Smooth muscle cell (in vitro differentiated cells): ENCODE results near the gene GBP5. TPM values are rescaled to one million over a fixed set of nuclear protein-coding genes. Genes with fewer than 3 reads are reported as not detected.

Source experiments
- DNase-seq: peaks from one replicate; lab custom pipeline; 2025; ENCODE audit not compliant: unreplicated experiment; lab: John Stamatoyannopoulos, UW
- H2AFZ ChIP-seq: fragments of 200-600 bp; sonication (generic); 2 replicates; pipeline ENCODE4 v1.6.0; 2016; ENCODE audit warnings: antibody characterized with exemption, low read depth, mild to moderate bottlenecking
- H3F3A ChIP-seq: fragments of 200-600 bp; sonication (generic); 2 replicates; pipeline ENCODE4 v1.6.0; 2017; ENCODE audit warnings: antibody characterized with exemption, low read depth
- H3K27ac ChIP-seq: fragments of 200-600 bp; sonication (generic); 2 replicates; pipeline ENCODE4 v1.5.1; 2016; ENCODE audit warnings: low read depth, mild to moderate bottlenecking
- H3K27me3 ChIP-seq: fragments of 200-600 bp; sonication (generic); 2 replicates; pipeline ENCODE4 v1.6.1; 2016; ENCODE audit warnings: low read depth, mild to moderate bottlenecking
- H3K36me3 ChIP-seq: fragments of 200-600 bp; sonication (generic); 2 replicates; pipeline ENCODE4 v1.5.1; 2016; ENCODE audit warnings: low read depth
- H3K4me1 ChIP-seq: fragments of 200-600 bp; sonication (generic); 2 replicates; pipeline ENCODE4 v1.5.1; 2016; ENCODE audit warnings: low read depth
- H3K4me2 ChIP-seq: fragments of 200-600 bp; sonication (generic); 2 replicates; pipeline ENCODE4 v1.6.0; 2016; ENCODE audit warnings: mild to moderate bottlenecking
- H3K4me3 ChIP-seq: fragments of 200-600 bp; sonication (generic); 2 replicates; pipeline ENCODE4 v1.5.1; 2016; ENCODE audit warnings: mild to moderate bottlenecking
- H3K79me2 ChIP-seq: fragments of 200-600 bp; sonication (generic); 2 replicates; pipeline ENCODE4 v1.6.0; 2016; ENCODE audit warnings: low read depth, mild to moderate bottlenecking
- H3K9ac ChIP-seq: fragments of 200-600 bp; sonication (generic); 2 replicates; pipeline ENCODE4 v1.6.0; 2016; ENCODE audit warnings: low read depth
- H3K9me3 ChIP-seq: fragments of 200-600 bp; sonication (generic); replicated peaks from 2 replicates; pipeline ENCODE4 v1.5.1; 2016; ENCODE audit warnings: low read depth
- H4K20me1 ChIP-seq: fragments of 200-600 bp; sonication (generic); 2 replicates; pipeline ENCODE4 v1.6.0; 2016; ENCODE audit warnings: low read depth
- WGBS: methylation state at CpG from one replicate; pipeline ENCODE4 v1.1.7; 2016; ENCODE audit warnings: low lambda C conversion rate; 5-methylcytosine and 5-hydroxymethylcytosine counted together
- polyA plus RNA-seq: library from polyadenylated mRNA; unstranded; fragments of >200 nt; fragmentation: Nextera tagmentation; extraction: Ambion mirVana; gene quantifications from 2 replicates; pipeline ENCODE4 v1.2.1, GENCODE V29; 2016
- total RNA-seq: library from RNA; depleted of rRNA; stranded (reverse); fragments of >200 nt; gene quantifications from 2 replicates; pipeline ENCODE4 v1.2.3, GENCODE V29; 2014
- TF ChIP-seq, protein P1 (sequence below): fragments of 200-600 bp; sonication (generic); IDR thresholded peaks from 2 replicates; pipeline ENCODE4 v1.5.1; 2017; ENCODE audit warnings: borderline replicate concordance, mild to moderate bottlenecking, antibody characterized with exemption; ENCODE audit not compliant: insufficient read depth, poor library complexity, severe bottlenecking

Gene GBP5
- total and polyA plus RNA-seq, 2 experiments from 2014 or later: not detected

DNA sequence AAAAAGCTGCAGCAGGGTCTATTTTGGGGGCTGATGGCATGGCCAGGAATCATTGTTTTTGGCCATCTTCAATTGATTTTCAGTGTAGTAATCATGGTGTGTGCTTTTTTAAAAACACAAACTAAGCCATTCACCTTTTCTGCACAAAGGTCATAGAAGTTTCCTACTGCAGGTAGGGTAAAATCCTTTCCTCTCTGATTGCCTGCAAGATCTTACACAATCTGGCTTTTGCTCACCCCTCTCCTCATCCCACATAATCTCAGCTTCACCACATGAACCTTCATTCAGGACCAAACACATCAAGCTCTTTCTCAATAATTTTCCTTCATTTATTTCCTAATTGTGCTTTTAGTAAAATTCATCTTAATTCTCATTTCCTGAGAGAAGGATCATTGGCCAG is 38.3 kb upstream of the GBP5 start:
- no peaks in the 10 kb centered on the region for H3K9me3 ChIP-seq
- TF ChIP-seq, protein P1, sequence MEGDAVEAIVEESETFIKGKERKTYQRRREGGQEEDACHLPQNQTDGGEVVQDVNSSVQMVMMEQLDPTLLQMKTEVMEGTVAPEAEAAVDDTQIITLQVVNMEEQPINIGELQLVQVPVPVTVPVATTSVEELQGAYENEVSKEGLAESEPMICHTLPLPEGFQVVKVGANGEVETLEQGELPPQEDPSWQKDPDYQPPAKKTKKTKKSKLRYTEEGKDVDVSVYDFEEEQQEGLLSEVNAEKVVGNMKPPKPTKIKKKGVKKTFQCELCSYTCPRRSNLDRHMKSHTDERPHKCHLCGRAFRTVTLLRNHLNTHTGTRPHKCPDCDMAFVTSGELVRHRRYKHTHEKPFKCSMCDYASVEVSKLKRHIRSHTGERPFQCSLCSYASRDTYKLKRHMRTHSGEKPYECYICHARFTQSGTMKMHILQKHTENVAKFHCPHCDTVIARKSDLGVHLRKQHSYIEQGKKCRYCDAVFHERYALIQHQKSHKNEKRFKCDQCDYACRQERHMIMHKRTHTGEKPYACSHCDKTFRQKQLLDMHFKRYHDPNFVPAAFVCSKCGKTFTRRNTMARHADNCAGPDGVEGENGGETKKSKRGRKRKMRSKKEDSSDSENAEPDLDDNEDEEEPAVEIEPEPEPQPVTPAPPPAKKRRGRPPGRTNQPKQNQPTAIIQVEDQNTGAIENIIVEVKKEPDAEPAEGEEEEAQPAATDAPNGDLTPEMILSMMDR: no peak
- peak overlapping the region; percentile 56 for H2AFZ ChIP-seq

GRCh38 chr1:89310505-89310904 is 37.8 kb upstream of the GBP5 start:
- Histone ChIP-seq H3K27me3 (no peaks in the 10 kb centered on the region), H3K4me3 (no peak overlapping the region), H3F3A (no peaks in the 10 kb centered on the region), H3K9me3 (no peaks in the 10 kb centered on the region), H3K4me1 (no peaks in the 10 kb centered on the region), H3K4me2 (peak overlapping the region; percentile 4), H3K27ac (no peak overlapping the region), H2AFZ (peak overlapping the region; percentile 56), H4K20me1 (no peaks in the 10 kb centered on the region), H3K79me2 (no peaks in the 10 kb centered on the region), H3K9ac (no peak overlapping the region), H3K36me3 (no peaks in the 10 kb centered on the region)
- no peak for DNase-seq
- 94% methylated on average over 1 of the region's 1 CpG for WGBS
- TF ChIP-seq, protein P1: no peak

More for the DNA sequence above, 38.3 kb upstream of the GBP5 start:
- Histone ChIP-seq H3K9ac (no peak overlapping the region), H3K4me1 (no peaks in the 10 kb centered on the region), H3K27ac (no peak overlapping the region), H3K4me2 (no peak overlapping the region), H3K36me3 (no peaks in the 10 kb centered on the region), H4K20me1 (no peaks in the 10 kb centered on the region), H3K79me2 (no peaks in the 10 kb centered on the region), H3K27me3 (no peaks in the 10 kb centered on the region), H3F3A (no peaks in the 10 kb centered on the region), H3K4me3 (no peak overlapping the region)
- DNase-seq: no peak

- no peak for DNase-seq
- no peaks in the 10 kb centered on the region for H3K27me3 ChIP-seq
- H3K4me1 ChIP-seq: no peaks in the 10 kb centered on the region
- no peak overlapping the region for H3K27ac ChIP-seq
- no peaks in the 10 kb centered on the region for H3K9me3 ChIP-seq
- no peak overlapping the region for H3K9ac ChIP-seq
- WGBS: 81% methylated on average over 1 of the region's 1 CpG
- TF ChIP-seq, protein P1: no peak
- H3F3A ChIP-seq: no peaks in the 10 kb centered on the region
- H3K4me2 ChIP-seq: no peak overlapping the region
- H4K20me1 ChIP-seq: no peaks in the 10 kb centered on the region
- no peaks in the 10 kb centered on the region for H3K79me2 ChIP-seq
- no peak overlapping the region for H3K4me3 ChIP-seq
- no peaks in the 10 kb centered on the region for H3K36me3 ChIP-seq
- H2AFZ ChIP-seq: no peak overlapping the region
Observed at GRCh38 chr1:89309828-89310227, 37.2 kb upstream of the GBP5 start.

DNA sequence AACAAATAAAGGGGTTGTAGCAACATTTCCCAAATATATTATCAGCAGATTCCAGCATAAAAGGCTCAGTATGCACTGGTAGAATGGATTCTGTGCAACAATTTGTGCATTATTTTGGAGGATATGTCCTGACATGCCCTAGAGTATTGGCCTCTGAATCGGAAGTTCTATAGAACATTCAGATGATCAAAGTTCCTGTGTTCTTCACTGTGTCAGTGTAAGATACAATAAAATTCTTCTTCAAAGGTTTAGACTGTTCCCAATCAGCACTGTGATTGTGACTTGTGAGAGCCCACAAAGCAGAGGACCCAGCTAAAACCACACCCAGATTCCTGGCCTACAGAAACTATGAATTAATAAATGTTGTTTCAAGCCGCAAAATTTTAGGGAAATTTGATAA is 33.6 kb upstream of the GBP5 start:
- Histone ChIP-seq H3K79me2 (no peaks in the 10 kb centered on the region), H3K4me1 (no peaks in the 10 kb centered on the region), H2AFZ (peak overlapping the region; percentile 81), H3F3A (no peaks in the 10 kb centered on the region), H4K20me1 (no peaks in the 10 kb centered on the region), H3K9ac (no peak overlapping the region), H3K27ac (no peak overlapping the region), H3K36me3 (no peaks in the 10 kb centered on the region), H3K4me2 (no peak overlapping the region), H3K27me3 (no peaks in the 10 kb centered on the region), H3K9me3 (no peaks in the 10 kb centered on the region), H3K4me3 (no peak overlapping the region)
- TF ChIP-seq, protein P1: no peak
- 63% methylated on average over 2 of the region's 2 CpGs for WGBS
- no peak for DNase-seq
